SIG-M5 treated with dmso at 0.1 percent for 504 hours (cell line): Measurements from ENCODE around the gene EGLN3.

Experiments
- DNase-seq: peaks from one replicate; lab custom pipeline; 2025; ENCODE audit not compliant: unreplicated experiment; lab: John Stamatoyannopoulos, UW

Gene EGLN3

DNA sequence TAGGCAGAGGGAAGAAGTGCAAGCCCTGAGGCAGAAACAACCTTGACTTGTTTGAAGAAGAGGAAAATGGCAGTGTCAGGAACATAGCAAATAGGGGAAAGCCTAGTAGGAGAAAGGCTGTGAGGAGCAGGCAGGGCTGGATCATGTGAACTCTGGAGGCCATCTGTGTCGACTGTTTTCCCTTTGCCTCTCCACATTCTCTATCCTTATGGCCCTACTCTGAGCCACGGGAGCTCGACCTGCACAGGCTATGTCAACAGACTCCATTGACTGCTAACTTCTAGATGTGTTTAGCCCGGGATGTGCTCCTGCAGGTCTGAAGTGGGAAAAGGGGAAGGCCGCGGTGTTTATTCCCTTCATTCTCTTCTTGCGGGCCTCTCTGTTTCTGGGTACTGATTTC is 35.2 kb downstream of the EGLN3 start:
- DNase-seq = no peak

DNA sequence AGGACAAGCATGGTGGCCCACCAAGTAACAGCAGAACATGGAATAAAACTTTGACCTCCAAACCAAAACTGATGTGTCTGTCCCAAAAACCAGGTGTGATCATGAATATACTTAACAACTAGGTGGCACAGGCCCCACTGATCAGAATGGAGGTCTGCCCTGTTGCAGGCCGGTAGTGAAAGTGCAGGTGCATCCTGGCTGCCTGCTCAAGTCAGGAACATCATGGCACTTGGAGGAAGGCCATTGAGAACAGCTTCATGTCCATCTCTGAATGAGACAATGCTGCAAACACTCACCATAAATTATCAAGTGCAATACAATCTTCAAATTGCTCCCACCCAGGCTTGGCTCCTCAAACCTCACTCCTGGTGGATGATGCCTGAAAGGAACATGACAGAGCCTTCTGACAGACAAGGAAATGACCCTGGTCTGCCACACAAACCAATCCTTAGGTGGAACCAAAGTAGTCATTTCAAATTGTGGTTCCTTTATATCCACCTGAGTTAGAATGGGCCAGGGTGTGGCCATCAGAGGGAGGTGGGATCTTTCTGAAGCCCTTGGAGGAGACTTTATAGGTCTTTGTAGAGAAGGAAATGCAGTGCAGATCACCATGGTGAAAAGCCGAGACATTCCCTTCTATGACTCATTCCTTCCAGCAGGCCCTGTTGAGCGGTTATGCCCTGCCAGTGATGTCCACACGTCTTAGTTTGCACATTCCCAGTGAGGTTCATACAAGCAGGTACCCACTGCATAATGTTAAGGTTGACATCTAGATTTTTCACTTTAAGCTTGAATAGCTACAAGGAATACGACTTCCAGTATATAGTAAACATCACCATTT is 36.0 kb downstream of the EGLN3 start:
- DNase-seq = peak; percentile 6

GRCh38 chr14:33911046-33911445 is 39.8 kb downstream of the EGLN3 start:
- no peak for DNase-seq

DNA sequence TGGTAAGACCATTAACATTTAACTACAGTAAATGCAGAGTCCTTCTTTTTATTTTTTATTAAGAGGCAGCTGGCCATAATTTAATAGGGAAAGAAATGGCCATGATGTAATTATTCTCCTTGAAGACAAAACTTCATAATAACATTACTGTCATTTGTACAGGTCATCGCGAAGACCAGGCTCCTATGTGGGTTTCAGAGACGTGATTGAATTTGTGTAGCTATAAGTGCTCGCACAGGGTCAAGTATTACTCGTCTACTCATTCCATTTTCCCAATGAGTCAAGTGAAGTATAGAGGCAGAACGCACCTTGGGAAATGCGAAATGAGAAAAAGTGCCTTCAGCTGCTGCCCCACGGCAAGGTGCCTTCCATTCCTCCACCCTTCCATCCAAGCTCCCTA is 40.4 kb downstream of the EGLN3 start:
- DNase-seq = no peak

- DNase-seq = no peak
Observed at GRCh38 chr14:33909380-33910084, 41.3 kb downstream of the EGLN3 start.

GRCh38 chr14:33908540-33909223 is 42.2 kb downstream of the EGLN3 start:
- no peak for DNase-seq

GRCh38 chr14:33906968-33907367 is 43.9 kb downstream of the EGLN3 start:
- no peak for DNase-seq

GRCh38 chr14:33904609-33905008 is 46.3 kb downstream of the EGLN3 start:
- DNase-seq = no peak

DNA sequence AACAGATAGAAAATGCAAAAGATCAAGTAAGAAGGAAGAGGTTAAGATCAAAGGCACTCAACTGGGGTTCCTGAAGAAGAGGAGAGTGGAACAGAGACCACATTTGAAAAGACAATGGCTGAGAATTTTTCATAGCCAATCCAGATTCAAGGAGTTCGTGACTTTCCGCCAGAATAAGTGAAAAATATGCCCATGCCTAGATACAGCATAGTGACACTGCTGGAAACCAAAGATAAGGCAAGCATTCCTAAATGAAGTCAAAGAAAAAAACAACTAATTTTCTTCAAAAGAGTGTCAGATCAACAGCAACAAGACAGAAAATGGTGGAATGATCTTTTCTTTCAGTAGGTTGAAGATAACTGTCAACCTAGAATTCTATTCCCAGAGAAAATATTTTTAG is 47.5 kb downstream of the EGLN3 start:
- no peak for DNase-seq

GRCh38 chr14:33902363-33902762 is 48.5 kb downstream of the EGLN3 start:
- DNase-seq = no peak

DNA sequence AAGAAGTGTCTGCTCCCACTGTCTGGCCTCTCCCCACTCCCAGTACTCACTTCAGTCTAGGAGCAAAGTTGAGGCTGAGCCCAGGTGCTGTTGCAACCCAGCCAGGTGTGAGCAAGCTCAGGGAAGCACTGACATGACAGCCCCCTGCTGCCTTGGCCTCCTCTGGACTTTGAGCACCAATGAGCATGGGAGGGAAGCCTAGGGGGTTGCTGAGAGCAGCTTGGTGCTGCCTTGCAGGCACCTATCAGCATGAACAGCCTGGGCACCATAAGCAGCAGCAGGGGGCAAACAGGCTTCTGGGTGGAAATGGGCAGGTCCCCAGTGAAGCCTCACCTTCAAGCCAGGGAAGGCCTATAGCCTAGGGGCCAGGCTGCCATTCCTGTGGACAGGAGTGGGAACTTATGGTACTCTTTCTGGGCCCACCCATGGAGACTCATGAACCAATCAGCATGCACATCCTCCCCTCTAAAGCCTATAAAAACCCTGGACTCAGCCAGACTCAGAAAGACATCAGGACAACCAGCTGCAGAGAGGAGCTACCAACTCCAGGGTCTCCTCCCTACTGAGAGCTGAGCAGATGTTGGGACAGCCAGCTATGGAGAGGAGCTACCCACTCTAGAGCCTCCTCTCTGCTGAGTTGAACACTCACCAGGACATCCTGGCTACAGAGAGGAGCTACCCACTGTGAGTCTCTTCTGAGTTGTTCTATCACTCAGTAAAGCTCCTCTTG is 49.3 kb downstream of the EGLN3 start:
- DNase-seq = no peak

- no peak for DNase-seq
Observed at GRCh38 chr14:33900706-33901105, 50.2 kb downstream of the EGLN3 start.

DNA sequence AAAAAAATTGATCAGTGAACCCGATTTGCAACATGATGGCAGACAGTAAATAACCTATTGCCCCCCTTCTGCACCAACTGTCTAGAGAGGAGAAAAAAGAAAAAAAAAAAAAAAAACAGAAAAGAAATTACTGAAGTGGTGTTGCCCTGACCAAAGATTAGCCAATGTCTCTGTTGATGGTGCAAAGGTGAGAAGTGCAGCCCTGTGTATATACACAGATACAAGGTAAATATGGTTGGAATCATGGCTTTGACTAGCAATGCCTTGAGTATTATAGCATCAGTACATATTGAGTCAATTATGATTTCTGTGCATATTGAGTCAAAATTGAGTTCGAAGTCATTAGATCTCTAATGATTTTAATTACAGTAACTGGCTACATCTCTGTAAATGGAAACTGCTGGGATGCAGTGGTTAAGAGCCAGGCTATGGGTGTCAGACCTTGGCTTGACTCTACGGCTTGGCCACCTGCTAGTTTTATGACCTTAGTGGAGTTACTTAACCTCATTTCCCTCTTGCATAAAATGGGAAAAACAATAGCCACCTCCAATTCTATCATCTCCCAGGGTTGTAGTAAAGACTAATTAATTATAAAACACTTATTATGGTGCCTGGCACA is 51.0 kb downstream of the EGLN3 start:
- DNase-seq = no peak

DNA sequence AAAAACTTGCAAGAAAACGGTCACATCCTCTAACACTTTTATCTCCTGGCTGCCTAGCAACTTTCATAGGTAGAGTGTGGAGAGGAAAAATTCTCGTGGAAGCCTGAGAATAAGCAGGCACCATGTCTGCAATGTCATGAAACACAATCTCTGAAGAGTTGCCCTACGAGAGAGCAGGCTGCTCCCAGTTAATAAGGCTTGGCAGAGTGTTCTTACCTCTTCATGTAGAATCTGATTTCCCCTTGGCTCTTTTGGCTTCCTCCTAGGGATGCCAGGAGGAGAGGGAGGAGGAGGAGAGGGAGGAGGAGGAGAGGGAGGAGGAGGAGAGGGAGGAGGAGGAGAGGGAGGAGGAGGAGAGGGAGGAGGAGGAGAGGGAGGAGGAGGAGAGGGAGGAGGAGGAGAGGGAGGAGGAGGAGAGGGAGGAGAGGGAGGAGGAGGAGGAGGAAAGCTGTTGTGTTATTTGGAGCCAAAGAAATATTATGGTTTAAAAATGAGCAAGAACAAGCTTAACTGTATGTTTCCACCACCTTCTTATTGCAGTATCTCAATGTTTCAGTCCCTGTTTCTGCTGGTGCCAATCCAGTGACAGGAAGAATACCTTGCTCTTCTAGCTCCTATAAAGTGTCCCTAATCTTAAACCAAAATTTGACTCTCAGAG is 52.9 kb downstream of the EGLN3 start:
- DNase-seq = no peak

DNA sequence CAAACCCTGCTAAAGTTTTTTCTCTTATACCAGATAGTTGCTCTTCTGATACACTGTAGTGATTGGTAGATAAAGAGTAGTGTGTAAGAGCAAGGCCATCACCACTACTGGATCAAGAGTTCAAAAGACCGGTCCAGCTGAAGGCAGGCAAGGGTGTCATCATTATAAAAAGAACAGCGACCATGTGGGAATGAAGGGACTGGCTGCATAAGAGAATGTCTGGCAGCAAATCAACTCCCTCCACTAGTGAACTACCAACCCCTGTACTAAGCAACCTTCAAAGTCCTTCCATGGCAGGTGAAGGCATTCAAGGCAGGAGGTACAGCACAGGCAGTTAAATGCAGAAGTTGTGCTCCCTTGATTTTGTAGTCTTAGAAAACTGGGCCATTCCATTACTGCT is 53.5 kb downstream of the EGLN3 start:
- no peak for DNase-seq

DNA sequence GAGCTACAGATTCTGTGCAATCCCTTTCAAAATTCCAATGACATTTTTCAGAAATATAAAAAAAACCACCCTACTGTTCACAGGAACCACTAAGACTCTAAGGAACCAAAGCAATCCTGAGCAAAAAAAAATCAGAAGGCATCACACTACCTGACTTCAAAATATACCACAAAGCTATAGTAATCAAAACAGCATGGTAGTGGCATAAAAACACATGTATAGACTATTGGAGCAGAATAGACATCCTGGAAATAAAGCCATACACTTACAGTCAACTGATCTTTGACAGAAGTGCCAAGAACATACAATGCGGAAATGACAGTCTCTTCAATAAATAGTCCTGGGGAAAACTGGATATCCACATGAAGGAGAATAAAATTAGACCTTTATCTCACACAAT is 56.5 kb downstream of the EGLN3 start:
- no peak for DNase-seq

DNA sequence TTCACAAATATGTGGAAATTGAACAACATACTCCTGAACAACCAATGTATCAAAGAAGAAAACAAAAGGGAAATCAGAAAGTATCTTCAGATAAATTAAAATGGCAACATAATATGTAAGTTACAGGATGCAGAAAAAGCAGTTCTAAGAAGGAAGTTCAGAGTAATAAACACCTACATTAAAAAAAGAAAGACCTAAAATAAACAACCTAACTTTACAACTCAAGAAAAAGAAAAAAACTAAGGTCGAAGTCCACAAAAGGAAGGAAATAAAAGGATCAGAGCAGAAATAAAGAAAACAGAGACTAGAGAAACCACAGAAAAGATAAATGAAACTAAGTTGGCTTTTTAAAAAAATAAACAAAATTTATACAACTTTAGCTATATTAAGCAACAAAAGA is 59.2 kb downstream of the EGLN3 start:
- DNase-seq = no peak

DNA sequence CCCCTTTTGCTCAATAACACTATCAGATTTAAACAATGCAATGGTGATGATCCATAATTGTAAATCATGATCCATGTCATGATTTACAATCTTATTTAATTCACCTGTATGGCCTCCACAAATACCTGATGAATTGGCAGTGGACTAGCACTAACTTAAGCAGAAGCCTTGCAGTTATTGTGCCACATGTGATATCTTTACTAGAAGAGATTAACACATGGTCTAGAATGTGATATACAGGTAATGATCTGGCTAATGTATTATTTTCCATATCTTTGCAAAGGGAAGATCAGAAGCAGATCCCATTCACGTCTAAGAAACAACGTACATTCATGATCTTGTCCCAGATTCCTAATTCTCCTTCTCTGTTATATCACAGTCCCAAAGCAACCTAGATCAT is 66.0 kb downstream of the EGLN3 start:
- no peak for DNase-seq

GRCh38 chr14:33880330-33880729 is 70.5 kb downstream of the EGLN3 start:
- no peak for DNase-seq

GRCh38 chr14:33879684-33880286 is 71.1 kb downstream of the EGLN3 start:
- no peak for DNase-seq
